Measurements from ENCODE around the gene RIC8B. TPM values are rescaled to one million over a fixed set of nuclear protein-coding genes. Genes with fewer than 3 reads are reported as not detected.

Gene RIC8B
- polyA plus RNA-seq, 1 donor (not counting 4 experiments of a cell fraction or from before 2014, with no cell fraction given): 6.8 TPM

DNA sequence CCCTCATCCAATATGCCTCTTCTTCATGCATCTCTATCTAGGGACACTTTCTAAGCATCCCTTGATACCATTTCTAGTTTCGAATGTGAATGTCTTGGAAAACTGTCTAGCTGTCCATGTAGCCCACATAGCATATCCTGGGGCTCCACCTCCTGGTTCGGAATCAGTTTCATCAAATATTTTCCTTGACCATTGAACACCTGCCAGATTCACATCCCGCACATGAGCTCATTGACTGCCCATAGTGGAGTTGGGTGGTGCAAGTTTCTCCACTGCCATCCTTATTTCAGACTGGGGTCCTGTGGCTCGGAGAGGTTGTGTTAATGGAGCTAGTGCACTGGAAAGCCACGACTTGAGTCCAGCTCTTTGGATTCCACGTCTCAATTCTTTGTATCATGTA lies 122.6 kb downstream of the RIC8B start:
- no peaks in the 10 kb centered on the region for H4K20me1 ChIP-seq (ENCODE audit: control insufficient read depth, extremely low read depth, insufficient read depth, low read length)
- H3K4me1 ChIP-seq (ENCODE audit: control insufficient read depth, extremely low read depth, insufficient read depth, low read length): peaks cover 2% of the 10 kb centered on the region
- no peak overlapping the region for H3K27ac ChIP-seq (ENCODE audit: control insufficient read depth, insufficient read depth, low read length)
- H2AFZ ChIP-seq (ENCODE audit: control insufficient read depth, low read length): no peak overlapping the region
- no peak overlapping the region for H3K4me2 ChIP-seq (ENCODE audit: control insufficient read depth, extremely low read depth, insufficient read depth, low read depth, low read length)
- DNase-seq (ENCODE audit: low read depth, low spot score): no peak
- no peak for FAIRE-seq
- H3K9me3 ChIP-seq (ENCODE audit: control insufficient read depth, low read depth, low read length): no peaks in the 10 kb centered on the region
- no peaks in the 10 kb centered on the region for H3K36me3 ChIP-seq (ENCODE audit: control insufficient read depth in 2 of 2, extremely low read depth in 1 of 2, insufficient read depth in 2 of 2, low read length in 2 of 2)
- H3K4me3 ChIP-seq (ENCODE audit: control insufficient read depth in 2 of 3, extremely low read depth in 1 of 3, insufficient read depth in 2 of 3, low read depth in 1 of 3, low read length in 3 of 3): no peak overlapping the region
- H3K9ac ChIP-seq (ENCODE audit: control insufficient read depth, extremely low read depth, insufficient read depth, low read length): no peak overlapping the region
- dilution Hi-C loops (cut with MboI; ENCODE audit: extremely low pct_ligation_motif_present, low sequenced_read_pairs): no loop called here
- H3K79me2 ChIP-seq (ENCODE audit: control insufficient read depth, insufficient read depth, low read length): no peaks in the 10 kb centered on the region
- H3K9me1 ChIP-seq (ENCODE audit: control insufficient read depth, extremely low read depth, insufficient read depth, low read length): no peaks in the 10 kb centered on the region
- TF ChIP-seq, protein P1, sequence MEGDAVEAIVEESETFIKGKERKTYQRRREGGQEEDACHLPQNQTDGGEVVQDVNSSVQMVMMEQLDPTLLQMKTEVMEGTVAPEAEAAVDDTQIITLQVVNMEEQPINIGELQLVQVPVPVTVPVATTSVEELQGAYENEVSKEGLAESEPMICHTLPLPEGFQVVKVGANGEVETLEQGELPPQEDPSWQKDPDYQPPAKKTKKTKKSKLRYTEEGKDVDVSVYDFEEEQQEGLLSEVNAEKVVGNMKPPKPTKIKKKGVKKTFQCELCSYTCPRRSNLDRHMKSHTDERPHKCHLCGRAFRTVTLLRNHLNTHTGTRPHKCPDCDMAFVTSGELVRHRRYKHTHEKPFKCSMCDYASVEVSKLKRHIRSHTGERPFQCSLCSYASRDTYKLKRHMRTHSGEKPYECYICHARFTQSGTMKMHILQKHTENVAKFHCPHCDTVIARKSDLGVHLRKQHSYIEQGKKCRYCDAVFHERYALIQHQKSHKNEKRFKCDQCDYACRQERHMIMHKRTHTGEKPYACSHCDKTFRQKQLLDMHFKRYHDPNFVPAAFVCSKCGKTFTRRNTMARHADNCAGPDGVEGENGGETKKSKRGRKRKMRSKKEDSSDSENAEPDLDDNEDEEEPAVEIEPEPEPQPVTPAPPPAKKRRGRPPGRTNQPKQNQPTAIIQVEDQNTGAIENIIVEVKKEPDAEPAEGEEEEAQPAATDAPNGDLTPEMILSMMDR (optimal IDR thresholded peaks at IDR 0.05 in 1 of 3, IDR thresholded peaks at IDR 0.05 in 1 of 3, conservative IDR thresholded peaks at IDR 0.05 in 1 of 3; ENCODE audit: extremely low read depth in 1 of 3, insufficient read depth in 2 of 3, low read length in 3 of 3): no peak
- TF ChIP-seq EZH2 (IDR thresholded peaks at IDR 0.05; ENCODE audit: low read length): no peak
- H3K27me3 ChIP-seq (ENCODE audit: control insufficient read depth, extremely low read depth, insufficient read depth, low read length): no peaks in the 10 kb centered on the region

DNA sequence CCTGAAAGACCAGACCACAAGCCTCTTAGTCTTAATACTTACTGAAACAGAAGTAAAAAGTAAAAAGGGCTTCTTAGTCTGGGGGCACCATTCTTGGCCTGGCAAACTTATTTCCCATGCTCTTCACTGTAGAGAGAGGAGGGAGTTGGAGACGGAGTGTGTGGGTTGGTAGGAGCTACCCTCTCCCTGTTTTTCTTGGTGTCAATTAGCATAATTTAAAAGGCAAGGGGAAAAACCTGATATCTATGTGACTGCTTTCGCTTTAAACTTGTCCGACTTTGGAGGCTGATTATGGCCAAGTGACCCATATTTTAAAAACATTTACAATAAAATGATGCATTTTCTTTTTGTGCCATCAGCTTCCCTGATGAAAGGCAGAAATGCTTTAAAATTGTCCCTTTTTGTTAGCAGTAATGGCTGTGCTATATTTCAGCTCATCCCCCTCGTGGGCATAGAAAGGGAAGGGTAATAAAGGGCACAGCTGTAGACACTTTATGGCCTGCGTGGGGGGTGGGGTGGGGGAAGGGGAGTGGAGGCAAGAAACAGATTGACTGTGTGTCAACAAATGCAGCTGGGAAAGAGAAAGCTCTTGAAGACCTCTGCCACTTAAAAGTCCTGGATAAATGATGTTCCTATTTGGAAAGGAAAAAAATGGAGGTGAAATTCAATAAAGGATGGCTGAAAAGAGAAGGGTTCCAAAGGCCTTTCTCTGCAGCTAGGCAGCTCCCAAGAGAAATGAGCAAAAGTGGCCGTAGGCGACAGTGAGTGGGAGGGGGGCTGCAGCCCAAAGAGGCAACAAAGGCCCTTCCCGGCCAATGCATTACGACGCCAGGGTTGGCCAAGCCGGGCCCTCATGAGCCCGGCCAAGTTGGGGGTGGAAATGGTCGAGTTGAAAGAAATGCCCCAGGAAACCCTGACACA lies 123.8 kb downstream of the RIC8B start:
- Histone ChIP-seq H3K9me1 (ENCODE audit: control insufficient read depth, extremely low read depth, insufficient read depth, low read length) (no peaks in the 10 kb centered on the region), H3K4me1 (ENCODE audit: control insufficient read depth, extremely low read depth, insufficient read depth, low read length) (peaks cover 1% of the 10 kb centered on the region), H3K79me2 (ENCODE audit: control insufficient read depth, insufficient read depth, low read length) (no peaks in the 10 kb centered on the region), H3K27ac (ENCODE audit: control insufficient read depth, insufficient read depth, low read length) (no peak overlapping the region), H2AFZ (ENCODE audit: control insufficient read depth, low read length) (no peak overlapping the region), H3K36me3 (ENCODE audit: control insufficient read depth in 2 of 2, extremely low read depth in 1 of 2, insufficient read depth in 2 of 2, low read length in 2 of 2) (no peaks in the 10 kb centered on the region), H3K9ac (ENCODE audit: control insufficient read depth, extremely low read depth, insufficient read depth, low read length) (no peak overlapping the region), H4K20me1 (ENCODE audit: control insufficient read depth, extremely low read depth, insufficient read depth, low read length) (no peaks in the 10 kb centered on the region), H3K4me3 (ENCODE audit: control insufficient read depth in 2 of 3, extremely low read depth in 1 of 3, insufficient read depth in 2 of 3, low read depth in 1 of 3, low read length in 3 of 3) (no peak overlapping the region), H3K4me2 (ENCODE audit: control insufficient read depth, extremely low read depth, insufficient read depth, low read depth, low read length) (no peak overlapping the region), H3K9me3 (ENCODE audit: control insufficient read depth, low read depth, low read length) (no peaks in the 10 kb centered on the region), H3K27me3 (ENCODE audit: control insufficient read depth, extremely low read depth, insufficient read depth, low read length) (no peaks in the 10 kb centered on the region)
- dilution Hi-C loops (cut with MboI; ENCODE audit: extremely low pct_ligation_motif_present, low sequenced_read_pairs): no loop called here
- DNase-seq (ENCODE audit: low read depth, low spot score): no peak
- TF ChIP-seq, protein P1 (optimal IDR thresholded peaks at IDR 0.05 in 1 of 3, IDR thresholded peaks at IDR 0.05 in 1 of 3, conservative IDR thresholded peaks at IDR 0.05 in 1 of 3; ENCODE audit: extremely low read depth in 1 of 3, insufficient read depth in 2 of 3, low read length in 3 of 3): no peak
- TF ChIP-seq EZH2 (IDR thresholded peaks at IDR 0.05; ENCODE audit: low read length): no peak
- FAIRE-seq: no peak

All from keratinocyte (primary cell).